Fibroblast of lung (primary cell): ENCODE measurements around the gene THAP4.

Source experiments
- CTCF ChIP-seq, 2 donors: IDR thresholded peaks in 1 of 2; conservative IDR thresholded peaks in 1 of 2; 1 replicate in 1 of 2; 2 replicates in 1 of 2; pipeline ENCODE4 v1.5.1; 2011 to 2012; ENCODE audit warnings: low read length in 2 of 2, control low read depth in 1 of 2, inconsistent platforms in 1 of 2, low read depth in 1 of 2, mild to moderate bottlenecking in 1 of 2
- EZH2 ChIP-seq: IDR thresholded peaks from 2 replicates; pipeline ENCODE4 v1.5.1; 2012; ENCODE audit warnings: low read length, control low read depth, mild to moderate bottlenecking; ENCODE audit errors: missing control alignments

- TF ChIP-seq CTCF (conservative IDR thresholded peaks at IDR 0.05 in 1 of 2, IDR thresholded peaks at IDR 0.05 in 1 of 2; ENCODE audit: low read depth in 1 of 2, low read length in 2 of 2) (no peak), EZH2 (no peak)
Observed at GRCh38 chr2:241554610-241555322, 82.2 kb downstream of the THAP4 start.
